ENCODE results near the gene MVB12B. TPM values are rescaled to one million over a fixed set of nuclear protein-coding genes. Genes with fewer than 3 reads are reported as not detected.

Gene MVB12B
- total and polyA plus RNA-seq, 3 donors from 2014 or later: 13.6 to 30.7 (median 26.2) TPM

GRCh38 chr9:126495411-126496180 is 169.0 kb downstream of the MVB12B start:
- Histone ChIP-seq H3K36me3 (ENCODE audit: low read depth, missing control alignments) (no peaks in the 10 kb centered on the region), H3K27me3 (no peaks in the 10 kb centered on the region), H3K27ac (no peak overlapping the region), H3K4me3 (no peak overlapping the region), H3K4me1 (peaks cover 2% of the 10 kb centered on the region), H3K9me3 (no peaks in the 10 kb centered on the region)
- intact Hi-C loops (cut with DNase I; ENCODE audit: low total_unique reads): loop anchor here (10.0 kb wide), 1 partner anchor 191 kb away; no protein-coding TSS in a partner anchor
- no peak for DNase-seq
- 92 to 97% methylated on average over 7 of the region's 7 CpGs for WGBS, 2 donors
- no peak for TF ChIP-seq CTCF (IDR thresholded peaks at IDR 0.05)
- TF ChIP-seq POLR2A (IDR thresholded peaks at IDR 0.05): no peak

- Histone ChIP-seq H3K36me3 (ENCODE audit: low read depth, missing control alignments) (no peaks in the 10 kb centered on the region), H3K4me3 (no peak overlapping the region), H3K4me1 (peaks cover 7% of the 10 kb centered on the region), H3K9me3 (no peaks in the 10 kb centered on the region), H3K27ac (no peak overlapping the region), H3K27me3 (no peaks in the 10 kb centered on the region)
- no peak for DNase-seq
- intact Hi-C loops (cut with DNase I; ENCODE audit: low total_unique reads): loop anchor here (10.0 kb wide), 1 partner anchor 191 kb away; no protein-coding TSS in a partner anchor
- TF ChIP-seq POLR2A (IDR thresholded peaks at IDR 0.05) (no peak), CTCF (IDR thresholded peaks at IDR 0.05) (no peak)
- WGBS, 2 donors: 87 to 95% methylated on average over 3 of the region's 3 CpGs
Observed at GRCh38 chr9:126496181-126496576, 169.6 kb downstream of the MVB12B start.

GRCh38 chr9:126496781-126497659 is 170.4 kb downstream of the MVB12B start:
- peaks cover 7% of the 10 kb centered on the region for H3K4me1 ChIP-seq
- no peak for DNase-seq
- H3K4me3 ChIP-seq: no peak overlapping the region
- WGBS, 2 donors: 96 to 100% methylated on average over 4 to 15 of the region's 15 CpGs
- TF ChIP-seq POLR2A (IDR thresholded peaks at IDR 0.05): no peak
- TF ChIP-seq CTCF (IDR thresholded peaks at IDR 0.05): no peak
- H3K27me3 ChIP-seq: no peaks in the 10 kb centered on the region
- no peaks in the 10 kb centered on the region for H3K9me3 ChIP-seq
- H3K36me3 ChIP-seq (ENCODE audit: low read depth, missing control alignments): no peaks in the 10 kb centered on the region
- no peak overlapping the region for H3K27ac ChIP-seq
- intact Hi-C loops (cut with DNase I; ENCODE audit: low total_unique reads): loop anchor here (10.0 kb wide), 1 partner anchor 192 kb away; no protein-coding TSS in a partner anchor

- no peaks in the 10 kb centered on the region for H3K27me3 ChIP-seq
- no peak overlapping the region for H3K4me3 ChIP-seq
- H3K36me3 ChIP-seq (ENCODE audit: low read depth, missing control alignments): no peaks in the 10 kb centered on the region
- intact Hi-C loops (cut with DNase I; ENCODE audit: low total_unique reads): loop anchor here (10.0 kb wide), 1 partner anchor 193 kb away; no protein-coding TSS in a partner anchor
- peaks cover 7% of the 10 kb centered on the region for H3K4me1 ChIP-seq
- 79 to 80% methylated on average over 14 to 21 of the region's 21 CpGs for WGBS, 2 donors
- no peaks in the 10 kb centered on the region for H3K9me3 ChIP-seq
- no peak for DNase-seq
- no peak for TF ChIP-seq CTCF (IDR thresholded peaks at IDR 0.05)
- TF ChIP-seq POLR2A (IDR thresholded peaks at IDR 0.05): no peak
- H3K27ac ChIP-seq: no peak overlapping the region
Observed at GRCh38 chr9:126497660-126498275, 171.1 kb downstream of the MVB12B start.

All from testis (tissue), 3 donors.